Eye (tissue), 1 donor: ENCODE data around the gene SEMA7A.

Source experiments
- DNase-seq: peaks from one replicate; pipeline ENCODE4 v3.0.0-alpha.2; 2015

The SEMA7A gene

GRCh38 chr15:74429781-74430400 is 3.9 kb downstream of the SEMA7A start:
- DNase-seq = no peak

- no peak for DNase-seq
Observed at GRCh38 chr15:74428970-74429780, 4.6 kb downstream of the SEMA7A start.

DNA sequence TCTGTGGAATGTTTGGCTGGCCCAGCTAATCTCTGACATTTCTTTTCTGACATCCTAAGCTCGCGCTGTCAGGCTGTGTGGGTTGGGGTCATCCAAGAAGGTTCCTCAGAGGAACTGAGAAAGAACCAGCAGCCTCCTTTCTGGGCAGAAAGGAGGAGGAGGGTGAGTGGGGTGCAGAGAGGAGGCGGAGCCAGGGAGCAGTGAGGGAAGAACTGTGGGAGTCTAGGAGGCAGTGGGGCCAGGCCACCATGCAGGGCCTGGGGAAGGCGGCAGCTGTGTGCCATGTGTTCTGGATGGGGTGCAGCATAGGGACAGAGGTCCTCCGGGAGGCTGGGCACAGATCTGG is 5.3 kb downstream of the SEMA7A start:
- DNase-seq = no peak

GRCh38 chr15:74427607-74428441 is 5.9 kb downstream of the SEMA7A start:
- no peak for DNase-seq

GRCh38 chr15:74426404-74427281 is 7.1 kb downstream of the SEMA7A start:
- DNase-seq = no peak

GRCh38 chr15:74425630-74426029 is 8.1 kb downstream of the SEMA7A start:
- DNase-seq = no peak

GRCh38 chr15:74424901-74425528 is 8.7 kb downstream of the SEMA7A start:
- no peak for DNase-seq

DNA sequence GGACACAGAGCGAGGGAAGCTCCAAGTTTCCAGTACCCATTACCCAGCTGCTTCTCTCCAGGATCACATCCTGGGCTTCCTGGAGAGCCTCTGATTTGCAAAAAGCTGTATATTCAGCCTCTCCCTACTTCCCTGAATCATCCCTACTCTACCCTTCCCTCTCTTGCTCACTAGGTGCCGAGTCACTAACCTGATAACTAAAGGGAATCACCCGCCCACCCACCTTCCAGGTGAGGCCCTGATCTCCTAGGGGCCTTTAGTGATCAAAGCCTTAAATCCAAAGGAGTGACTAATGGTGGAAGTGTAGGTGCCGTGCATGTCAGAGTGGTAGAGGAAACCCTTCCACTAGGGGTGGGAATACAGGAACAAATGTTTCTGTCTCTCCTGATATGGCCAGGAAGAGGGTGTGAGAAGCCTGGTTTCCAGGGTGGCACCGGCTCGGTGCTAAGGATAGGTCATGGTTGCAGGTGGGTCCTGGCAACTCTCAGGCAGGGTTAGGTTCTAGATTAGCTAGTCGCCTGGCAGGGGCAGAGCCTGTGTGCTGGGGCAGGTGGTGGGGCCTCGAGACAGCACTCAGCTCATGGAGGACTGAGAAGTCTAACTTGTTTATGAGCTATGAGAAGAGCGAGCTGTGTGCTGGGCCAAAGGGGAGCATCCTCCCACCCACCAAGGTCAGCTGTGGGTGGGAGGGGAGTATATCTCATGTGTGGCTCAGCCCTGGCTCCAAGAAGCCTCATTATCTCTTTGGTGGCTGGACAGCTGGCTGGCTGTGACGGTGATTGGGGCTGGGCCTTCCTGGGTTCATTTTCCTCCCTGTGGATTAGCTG is 10.1 kb downstream of the SEMA7A start:
- DNase-seq = no peak

- peak; percentile 45 for DNase-seq
Observed at GRCh38 chr15:74422652-74423430, 10.9 kb downstream of the SEMA7A start.

DNA sequence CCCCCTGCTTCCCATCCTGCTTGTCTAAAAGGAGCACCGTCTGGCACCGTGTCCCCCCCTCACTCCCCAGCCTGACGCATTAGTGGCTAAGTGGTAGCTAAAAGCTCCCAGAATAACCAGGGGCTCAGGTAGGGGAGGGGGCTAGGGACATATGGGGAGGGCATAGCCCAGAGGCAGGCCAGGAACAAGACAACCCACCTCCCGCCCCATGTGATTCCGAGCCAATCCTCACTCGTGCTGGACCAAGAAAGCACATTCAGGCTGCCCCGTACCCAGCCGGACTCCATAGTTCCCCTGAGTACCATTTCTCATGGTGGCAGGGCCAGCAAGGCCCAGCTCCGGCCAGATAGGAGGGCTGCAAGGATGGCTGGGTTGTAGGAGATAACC is 11.5 kb downstream of the SEMA7A start:
- peak; percentile 48 for DNase-seq

- DNase-seq = peak; percentile 43
Observed at GRCh38 chr15:74421302-74422245, 12.2 kb downstream of the SEMA7A start.

- DNase-seq = no peak
Observed at GRCh38 chr15:74420193-74420905, 13.4 kb downstream of the SEMA7A start.

DNA sequence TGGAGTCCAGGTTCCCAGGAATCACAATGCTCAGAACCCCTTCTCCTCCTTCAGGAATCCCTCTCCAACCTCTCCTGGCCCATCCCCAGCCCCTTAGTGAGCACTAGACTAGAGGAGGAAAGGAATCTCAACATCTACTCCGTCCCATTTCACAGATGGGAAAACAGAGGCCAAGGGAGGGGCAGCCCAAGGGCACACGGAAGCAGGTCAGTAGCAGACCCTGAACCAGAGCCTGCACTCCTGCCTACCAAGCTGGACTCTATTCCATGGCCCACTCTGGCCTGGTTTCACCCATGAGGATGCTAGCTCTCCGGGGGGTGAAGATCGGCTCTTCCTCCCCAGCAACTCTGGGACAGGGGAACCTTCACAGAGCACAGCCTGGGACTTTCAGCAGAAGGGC is 14.3 kb downstream of the SEMA7A start:
- DNase-seq = no peak

DNA sequence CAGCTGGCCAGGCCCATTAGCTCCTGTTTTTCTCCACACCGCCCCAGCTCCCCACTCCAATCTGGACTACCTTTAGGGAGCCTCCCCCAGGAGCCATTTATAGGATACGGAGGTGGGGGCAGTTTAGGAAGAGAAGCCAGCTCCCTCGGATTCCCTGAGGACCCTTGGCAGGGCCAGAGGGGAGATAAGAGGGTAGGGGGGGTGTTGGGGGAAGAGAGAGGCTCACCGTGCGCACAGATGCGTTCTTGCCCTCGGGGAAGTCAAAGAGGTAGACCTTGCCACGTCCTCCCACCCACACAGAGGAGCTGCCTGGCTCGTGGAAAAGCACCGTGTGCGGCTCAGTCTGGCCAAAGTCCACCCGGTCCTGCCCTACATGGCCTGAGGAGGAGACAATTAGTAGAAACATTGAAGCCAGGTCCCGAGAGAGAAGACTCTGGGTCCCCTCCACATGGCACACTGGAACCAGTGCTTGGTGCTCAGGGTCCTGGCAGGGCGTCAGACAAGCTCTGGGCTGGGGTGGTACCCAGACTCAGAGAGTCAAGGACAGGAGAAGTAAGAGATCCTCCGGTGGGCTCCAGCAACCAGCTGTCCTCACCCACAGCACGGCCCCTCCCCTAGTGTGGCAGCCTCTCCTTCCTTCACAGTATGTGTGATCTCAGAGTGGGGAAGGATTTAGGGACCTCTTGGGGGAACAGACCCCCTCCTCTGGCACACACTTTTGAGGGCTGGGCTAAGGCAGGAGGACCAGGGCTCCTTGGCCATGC is 15.0 kb downstream of the SEMA7A start:
- DNase-seq = no peak

DNA sequence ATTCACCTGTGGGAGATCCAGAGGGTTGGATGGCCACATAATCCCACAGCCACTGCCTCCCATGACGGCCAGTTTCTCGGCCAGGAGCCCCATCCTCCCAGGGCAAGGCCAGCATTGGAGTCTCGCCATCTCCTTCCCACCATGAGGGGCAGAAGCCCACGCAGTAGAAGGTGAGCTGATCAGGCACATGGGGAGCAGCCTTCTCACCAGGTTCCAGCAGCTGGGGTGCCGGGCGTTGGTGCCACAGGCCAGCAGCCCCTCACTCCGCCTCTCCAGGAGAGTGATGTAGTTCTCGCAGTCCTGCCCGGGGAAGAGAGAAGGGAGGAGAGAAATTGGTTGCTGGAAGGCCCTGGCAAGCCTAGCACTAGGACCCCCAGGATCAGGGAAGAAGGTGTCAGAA is 16.1 kb downstream of the SEMA7A start:
- no peak for DNase-seq

GRCh38 chr15:74417225-74417624 is 16.5 kb downstream of the SEMA7A start:
- no peak for DNase-seq

DNA sequence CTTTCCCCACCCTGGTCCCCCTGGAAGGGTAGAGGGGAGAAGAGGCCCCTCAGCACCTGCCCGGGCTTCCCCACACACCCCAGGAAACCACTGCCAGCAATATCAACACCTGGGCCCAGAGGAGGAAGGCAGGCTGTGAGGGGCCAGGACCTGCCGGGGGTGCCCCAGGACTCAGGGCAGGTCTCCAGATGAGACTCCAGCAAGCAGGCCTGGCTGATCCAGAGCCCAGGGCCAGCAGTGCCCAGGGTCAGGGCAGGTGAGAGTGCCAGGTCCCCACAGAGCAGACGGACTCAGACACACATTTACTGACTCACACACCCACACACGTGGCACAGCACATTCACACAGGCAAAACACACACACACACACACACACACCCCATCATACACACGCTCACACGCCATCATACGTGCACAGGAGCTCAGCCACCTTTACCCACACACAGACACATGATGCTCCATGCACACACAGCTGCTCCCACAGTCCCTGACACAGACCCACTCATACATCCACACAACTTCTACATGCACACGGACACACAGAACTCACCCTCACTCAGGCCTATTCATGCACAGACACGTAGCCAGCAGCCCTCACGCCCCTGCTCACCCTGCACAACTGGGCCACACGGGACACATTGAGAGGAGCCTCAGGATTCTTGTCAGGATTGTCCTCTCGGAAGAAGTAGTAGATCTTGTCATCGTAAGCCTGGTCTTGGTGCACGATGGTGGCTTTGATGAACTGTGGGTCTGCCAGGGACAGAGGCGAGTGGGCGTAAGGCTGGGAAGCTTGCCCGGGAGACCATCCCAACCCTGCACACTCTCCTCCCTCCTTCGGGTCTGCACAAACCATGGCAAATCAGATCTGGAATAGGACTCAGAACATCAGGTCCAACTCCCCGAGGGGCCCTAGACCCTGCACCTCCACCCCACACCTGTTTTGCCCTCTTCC is 17.5 kb downstream of the SEMA7A start:
- no peak for DNase-seq
